ENCODE data around the gene FBXO9.

Gene FBXO9

DNA sequence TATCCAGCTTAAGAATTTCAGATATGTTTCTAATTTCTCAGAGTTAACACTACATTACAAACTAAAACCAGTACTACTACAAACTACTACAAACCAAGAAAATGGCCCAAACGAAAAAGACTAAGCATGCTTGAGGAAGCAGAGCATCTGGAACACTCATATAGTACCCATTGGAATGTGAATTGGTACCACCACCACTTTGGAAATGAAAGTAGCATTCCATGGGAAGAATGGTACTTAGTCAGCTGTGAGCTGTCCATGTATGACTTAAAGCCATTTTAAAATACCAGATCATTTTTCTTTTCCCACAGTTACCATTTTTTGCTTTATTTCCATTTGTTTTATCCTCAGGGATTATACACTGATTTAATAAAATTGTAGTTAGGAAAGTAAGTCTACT, 30.5 kb downstream of the FBXO9 start:
- DNase-seq, result no peak

DNA sequence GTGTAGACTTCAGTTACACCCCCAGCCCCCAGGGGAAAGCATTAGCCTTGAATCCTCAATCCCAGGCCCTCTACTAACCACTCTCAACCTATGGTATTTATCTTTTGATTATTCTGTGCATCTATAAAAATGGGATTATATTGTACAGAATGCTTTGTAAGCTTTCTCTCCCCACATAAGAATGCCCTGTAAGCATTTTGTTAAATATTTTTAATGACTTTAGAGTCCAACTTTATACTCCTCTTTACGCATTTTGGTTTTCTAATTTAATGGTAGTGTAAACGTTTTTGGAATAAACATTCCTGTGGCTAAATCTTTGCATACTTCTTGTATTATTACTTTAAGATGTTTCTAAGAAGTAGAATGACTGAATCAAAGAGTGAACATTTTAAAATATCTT, 35.4 kb downstream of the FBXO9 start:
- no peak for DNase-seq

DNA sequence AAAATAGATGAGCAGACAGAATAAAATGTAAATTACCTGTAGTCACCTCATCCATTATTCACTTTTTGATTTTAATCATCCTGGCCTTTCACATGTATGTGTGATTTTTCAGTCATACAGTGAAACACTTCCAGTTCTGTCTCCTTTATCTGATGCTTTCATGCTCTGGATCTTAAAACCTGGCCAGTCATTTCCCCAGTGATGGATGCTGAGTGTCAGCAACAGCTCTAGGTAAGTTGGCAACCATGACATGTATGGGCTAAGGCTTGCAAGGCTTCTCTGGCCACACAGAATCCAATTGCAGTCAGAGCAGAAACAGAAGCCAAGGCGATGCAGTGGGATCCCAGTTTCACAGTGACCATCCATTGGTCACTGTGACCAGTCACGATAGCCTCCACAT, 35.8 kb downstream of the FBXO9 start:
- DNase-seq, result no peak

DNA sequence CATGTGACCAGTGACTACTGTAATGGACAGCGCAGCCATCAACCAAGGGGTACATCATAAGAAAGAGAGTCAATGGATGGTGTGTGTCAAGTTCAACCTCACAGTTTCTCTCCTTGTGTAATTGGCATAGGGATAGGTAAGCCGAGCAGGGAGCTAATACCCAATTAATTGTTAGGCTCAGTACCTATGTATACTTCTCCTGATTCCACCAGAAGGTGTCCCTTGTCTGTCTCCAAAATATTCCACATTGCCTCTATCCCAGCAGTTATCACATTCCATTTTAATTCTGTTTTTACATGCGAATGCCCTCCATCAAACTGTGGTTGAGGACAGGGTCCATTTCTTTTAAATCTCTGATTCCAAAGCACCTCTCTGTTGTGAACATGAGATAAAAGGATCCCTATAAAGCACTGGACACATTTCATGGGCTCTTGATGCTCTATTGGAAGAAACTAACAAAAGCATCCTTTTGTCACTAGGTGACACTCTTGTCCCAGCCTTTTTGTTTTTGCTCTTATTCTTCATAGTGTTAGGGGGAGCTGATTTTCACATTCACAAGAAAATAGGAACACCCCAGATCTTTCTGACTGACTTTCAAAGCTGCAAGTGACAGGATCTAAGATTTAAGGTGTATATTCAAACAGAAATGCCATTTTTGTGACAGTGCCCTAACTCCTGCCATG, 38.9 kb downstream of the FBXO9 start:
- DNase-seq, result no peak

DNA sequence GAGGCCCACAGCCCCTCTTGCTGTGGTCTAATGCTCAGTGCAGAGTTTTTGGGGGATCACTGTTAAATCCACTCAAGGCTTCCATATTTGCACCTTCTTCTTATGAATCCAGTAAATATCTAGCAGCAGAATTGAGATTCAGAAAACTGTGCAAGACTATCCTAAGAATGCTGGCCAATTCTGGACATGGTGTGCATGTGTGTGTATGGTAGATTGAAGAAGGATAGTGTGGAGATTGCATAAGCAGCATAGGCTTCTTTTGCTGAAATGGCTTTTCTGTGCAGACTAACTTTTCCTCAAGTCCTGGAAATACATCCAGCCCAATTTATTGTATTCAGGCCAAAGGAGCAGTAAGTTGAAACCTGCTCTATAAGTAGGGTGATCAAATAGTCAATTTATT, 39.7 kb downstream of the FBXO9 start:
- DNase-seq, result no peak

DNA sequence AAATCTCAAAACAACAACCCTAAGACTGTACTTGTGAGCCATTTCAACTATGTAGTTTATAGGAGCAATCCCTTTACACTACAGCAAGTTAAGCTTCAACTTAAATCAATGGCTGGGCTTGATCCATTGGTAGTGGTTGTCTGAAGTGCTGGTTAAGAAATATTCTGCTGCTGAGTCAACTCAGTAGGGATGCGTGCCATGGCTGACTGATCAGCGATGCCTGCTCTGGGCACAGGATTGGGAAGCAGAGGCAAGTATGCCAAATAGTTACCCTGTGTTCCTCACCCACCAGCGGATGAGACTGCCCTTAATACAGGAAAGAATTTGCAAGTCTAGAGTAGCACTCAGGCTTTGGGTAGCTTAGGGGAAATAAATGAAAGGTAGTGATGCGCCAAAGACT, 41.9 kb downstream of the FBXO9 start:
- DNase-seq, result no peak

DNA sequence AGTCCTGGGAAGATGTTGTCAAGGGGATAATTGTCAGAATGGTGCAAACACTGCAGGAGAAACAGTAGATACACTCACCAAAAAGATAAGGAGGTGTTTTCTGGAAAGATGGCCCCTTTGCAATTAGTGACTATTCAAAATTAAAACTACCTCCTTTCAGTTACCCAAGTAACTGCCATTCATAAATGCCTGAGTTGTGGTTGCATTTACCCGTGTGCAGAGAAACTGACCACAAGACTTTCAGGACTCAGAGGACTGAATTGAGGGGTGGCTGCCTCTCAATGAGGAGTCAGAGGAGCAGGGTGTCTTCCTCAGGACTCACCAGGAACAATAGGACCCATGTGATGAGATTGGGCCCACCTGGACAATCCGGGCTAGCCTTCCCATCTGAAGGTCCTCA, 44.4 kb downstream of the FBXO9 start:
- no peak for DNase-seq

DNA sequence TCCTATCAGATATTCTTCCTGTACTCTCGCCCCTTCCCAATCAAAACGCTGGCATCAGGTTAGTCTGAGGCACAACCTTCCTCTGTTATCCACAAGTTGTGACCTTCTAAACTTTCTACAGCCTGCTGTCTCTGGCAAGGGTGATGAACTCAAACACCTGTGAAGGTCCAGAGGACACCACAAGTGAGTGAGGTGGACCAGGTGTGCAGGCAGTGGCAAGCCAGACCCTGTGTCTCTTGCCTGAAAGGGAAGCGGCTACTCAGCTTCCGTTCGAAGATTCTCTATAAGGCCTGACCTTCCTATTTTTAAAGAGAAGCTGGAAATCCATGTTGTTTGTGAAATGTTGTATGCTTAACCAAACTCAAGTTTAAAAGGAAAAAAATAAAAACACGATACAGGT, 46.7 kb downstream of the FBXO9 start:
- no peak for DNase-seq

DNA sequence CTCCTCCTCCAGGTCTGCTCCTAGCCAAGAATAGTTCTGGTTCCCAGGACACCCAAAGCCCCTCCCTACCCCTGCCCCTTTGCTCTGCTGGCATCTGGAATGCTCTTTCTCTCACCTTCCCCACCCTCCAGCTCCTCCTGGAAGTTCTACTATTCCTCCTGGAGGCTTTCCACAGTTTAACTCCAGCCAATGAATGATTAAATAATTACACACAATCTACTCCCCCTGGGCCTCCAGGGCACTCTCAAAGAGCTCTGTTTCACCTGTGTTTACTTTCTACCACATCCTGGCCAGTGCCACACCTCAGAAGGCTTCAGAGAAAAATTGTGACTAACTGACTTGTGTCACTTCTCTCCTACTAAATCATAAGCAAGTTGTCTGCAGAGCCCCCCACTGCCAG, 47.2 kb downstream of the FBXO9 start:
- DNase-seq, result no peak

DNA sequence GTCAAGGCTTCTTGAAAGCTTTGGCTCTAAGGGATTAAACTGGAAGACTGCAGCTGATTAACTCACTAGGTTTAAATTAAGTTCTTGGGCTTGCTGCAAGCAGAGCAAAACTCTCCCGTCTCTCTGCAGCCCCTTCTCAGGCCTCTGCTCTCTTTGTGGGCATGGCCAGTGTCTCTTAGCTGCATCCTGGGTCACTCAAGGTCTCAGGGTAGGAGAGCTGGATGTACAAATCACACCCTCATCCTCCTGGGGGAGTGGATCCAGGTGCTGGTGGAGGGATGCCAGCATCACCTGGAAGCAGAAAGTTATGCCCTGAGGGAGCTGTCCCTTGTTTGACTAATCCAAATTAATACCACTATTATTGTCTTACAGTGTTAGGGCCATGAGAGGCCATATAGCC, 47.7 kb downstream of the FBXO9 start:
- DNase-seq, result no peak

DNA sequence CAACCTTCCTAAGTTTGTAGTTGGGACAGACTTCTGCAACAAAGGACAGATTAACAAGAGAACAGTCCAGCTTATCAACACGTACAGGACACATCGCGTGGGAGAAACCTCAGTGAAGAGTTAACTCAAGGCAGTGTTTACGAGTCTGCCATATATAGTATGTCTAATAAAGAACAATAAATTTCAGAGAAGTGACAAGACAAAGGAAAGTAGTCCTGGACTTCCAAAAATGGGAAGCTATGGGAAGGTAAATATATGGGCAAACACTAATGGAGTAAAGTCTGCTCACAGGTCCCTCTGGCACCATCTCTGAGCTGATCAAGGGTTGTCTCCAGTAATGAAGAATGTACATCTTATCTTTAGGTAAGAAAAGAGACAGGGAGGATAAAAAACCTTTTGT, 48.5 kb downstream of the FBXO9 start:
- no peak for DNase-seq

DNA sequence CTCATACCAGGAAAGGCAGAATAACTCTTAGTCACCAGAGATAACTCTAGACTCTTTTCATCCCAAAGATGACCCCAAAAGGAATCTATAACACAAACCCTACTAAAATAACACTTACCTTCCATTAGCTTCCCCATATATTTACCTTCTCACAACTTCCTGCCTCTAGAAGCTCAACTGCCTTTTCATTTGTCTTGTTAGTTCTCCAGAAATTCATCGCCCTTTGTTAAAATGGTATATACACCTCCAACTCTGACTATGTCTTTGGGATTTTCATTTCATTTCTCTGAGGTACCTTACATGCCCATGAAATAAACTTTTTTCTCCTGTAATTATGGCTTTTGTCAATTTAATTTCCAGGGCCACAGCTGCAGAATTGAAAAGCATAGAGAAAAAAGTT, 49.9 kb downstream of the FBXO9 start:
- no peak for DNase-seq

DNA sequence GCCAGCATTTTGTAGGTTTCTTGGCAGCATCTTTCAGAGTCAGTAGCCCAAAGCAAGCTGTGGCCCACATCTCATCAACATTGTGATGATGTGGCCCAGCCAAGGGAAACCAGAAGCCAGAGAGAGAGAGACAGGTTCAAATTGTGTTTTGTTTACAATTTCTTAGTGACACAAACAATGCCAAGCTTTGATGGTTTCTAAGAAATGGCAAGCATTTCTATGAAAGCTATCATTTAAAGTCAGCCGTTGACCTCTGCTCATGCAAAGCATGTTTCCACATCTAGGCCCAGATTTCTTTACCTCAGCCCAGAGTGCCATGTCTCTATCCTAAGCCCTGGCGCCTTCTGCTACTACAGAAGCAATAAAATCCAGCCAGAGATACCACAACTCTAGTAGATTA, 50.5 kb downstream of the FBXO9 start:
- DNase-seq, result no peak

DNA sequence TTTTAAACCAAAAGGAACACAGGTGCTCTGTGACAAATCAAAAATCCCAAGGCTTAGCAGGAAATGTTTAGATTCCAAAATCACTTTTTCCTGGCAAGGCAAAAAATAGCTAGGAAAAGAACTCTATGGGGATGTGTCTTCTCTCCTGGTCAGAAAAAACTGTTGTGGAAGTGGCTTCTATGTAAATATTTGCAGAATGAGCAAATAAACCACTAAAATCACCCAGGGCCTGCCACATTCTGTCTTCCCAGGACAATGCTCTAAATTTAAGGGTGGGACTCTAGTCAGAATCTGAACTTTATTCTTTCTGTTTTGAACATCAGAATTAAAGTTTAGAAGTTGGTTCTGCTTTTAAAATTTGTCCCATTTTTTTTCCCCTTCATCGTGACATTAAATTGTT, 54.1 kb downstream of the FBXO9 start:
- DNase-seq, result no peak

DNA sequence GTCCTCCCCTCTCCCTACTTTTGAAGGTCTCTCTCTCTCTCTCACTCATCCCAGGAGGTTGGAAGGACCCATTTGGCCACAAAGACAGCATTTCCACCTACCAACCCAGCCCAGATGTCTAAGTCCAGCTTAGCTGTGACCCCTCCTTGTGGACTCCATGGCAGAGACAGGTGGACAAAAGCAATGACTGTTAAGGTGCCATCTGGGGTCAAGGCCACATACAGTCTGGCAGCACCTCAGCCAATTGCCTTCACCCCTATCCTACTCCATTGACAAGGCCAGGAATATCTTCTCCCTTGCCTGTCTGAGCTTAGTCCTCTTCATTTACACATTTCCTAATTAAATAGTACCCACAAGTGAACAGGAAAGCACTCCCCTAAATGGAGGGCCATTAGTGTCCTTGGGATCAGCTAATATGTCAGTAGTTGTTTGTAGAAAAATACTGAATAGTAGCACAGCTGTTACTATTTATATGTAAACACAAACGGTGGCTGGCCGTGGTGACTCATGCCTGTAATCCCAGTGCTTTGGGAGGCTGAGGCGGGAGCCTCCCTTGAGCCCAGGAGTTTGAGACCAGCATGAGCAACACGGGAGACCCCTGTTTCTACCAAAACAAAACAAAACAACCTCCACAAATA, 54.7 kb downstream of the FBXO9 start:
- DNase-seq, result no peak

DNA sequence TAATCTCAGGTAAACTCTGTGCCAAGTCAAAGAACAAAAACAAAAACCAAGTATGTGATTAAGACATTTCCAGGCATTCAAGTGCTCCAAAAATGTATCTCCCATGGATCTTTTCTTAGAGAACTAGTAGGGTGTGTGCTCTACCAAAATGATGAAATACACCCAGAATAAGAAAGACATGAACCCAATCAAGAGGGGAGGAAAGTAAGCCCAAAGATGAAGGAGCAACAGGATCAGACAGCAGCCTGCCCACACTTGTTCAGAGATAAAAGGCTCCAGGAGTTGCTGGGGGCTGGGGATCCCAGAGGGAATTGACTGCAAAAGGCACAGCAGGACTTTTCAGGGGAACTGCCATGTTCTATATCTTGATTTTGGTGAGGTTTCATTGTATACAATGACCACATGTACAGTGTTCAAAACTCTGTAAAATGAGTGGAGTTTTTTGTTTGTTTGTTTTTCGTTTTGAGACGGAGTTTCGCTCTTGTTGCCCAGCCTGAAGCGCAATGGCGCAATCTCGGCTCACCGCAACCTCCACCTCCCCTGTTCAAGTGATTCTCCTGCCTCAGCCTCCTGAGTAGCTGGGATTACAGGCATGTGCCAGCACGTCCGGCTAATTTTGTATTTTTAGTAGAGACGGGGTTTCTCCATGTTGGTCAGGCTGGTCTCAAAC, 59.1 kb downstream of the FBXO9 start:
- DNase-seq, result no peak

DNA sequence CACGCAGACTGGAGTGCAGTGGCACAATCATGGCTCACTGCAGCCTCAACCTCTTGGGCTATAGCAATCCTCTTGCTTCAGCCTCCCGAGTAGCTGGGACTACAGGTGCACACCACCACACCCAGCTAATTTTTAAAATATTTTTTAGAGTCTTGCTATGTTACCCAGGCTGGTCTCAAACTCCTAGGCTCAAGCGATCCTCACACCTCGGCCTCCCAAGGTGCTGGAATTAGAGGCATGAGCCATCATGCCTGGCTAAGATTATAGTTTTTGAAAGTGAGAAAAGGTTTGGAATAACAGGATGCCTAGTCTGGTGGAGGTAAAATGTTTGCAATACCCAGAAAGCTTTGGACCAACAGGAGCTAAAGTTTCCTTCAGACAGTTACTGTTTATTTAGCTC, 60.1 kb downstream of the FBXO9 start:
- DNase-seq, result no peak

DNA sequence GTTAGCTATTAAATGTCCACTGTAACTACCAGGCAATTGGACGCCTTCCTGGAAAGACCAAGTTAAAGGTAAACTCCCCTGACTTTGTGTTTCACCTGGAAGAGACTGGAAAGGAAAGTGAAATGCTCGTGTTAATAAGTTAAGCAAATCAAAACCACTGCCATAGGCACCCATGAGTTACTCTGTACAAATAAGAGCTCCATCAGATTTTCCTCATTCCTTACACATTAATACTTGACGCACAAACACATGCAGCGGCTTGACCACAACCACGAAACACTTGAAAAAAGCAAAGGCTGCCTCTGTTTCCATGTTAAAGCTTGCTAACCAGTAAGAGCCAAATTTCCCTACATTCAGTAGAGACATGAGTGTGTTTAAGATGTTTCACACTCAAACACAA, 63.6 kb downstream of the FBXO9 start:
- DNase-seq, result no peak

DNA sequence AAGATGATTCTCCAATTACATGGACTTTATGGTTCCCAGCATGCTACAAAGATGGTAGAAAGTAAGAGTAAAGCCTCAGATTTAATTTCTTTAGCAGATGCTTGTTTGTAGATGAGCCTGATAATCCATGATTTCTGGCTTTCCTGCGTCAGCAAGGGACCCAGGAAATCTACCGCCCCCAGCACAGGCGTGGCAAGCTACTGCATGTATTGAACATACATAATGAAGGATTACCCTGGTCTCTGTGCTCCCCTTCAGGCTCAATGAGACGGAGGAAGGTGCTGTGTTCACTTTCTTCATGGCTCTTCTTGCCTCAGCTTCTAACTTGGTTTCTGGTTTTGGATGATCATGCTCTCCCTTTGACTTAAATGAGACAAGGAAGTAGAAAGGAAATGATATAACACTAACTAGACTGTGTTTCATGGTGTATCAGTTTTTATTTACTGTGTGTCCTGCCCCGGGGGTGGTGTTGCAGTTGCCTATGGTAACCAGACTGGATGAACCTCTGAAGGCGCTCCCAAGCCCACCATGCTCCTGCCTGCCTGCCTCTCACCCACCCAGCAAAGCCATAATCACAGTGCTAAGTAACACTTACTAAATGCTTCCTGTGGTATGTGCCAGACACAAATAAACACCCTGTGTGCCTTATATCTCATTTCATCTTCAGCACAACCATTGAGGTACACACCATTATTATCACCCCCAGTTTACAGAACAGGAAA, 65.5 kb downstream of the FBXO9 start:
- DNase-seq, result no peak

DNA sequence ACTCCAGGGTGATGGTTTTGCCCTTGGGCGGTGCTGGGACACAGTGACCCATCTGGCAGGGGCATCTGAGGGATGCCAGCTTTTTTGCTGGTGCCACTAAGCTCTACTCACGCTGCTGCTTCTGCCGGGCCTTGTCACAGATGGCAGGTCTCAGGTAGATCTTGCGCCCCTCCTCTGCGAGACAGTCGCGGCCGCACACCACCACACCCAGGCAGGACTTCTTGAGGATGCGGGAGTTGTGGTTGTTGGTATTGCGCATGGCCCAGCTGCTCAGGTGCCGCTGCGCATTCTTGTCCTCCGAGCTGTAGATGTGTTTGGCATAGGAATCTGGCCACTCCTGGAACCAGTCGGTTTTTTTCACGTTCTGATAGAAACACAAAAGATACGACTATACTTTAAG, 68.8 kb downstream of the FBXO9 start:
- DNase-seq, result no peak

DNA sequence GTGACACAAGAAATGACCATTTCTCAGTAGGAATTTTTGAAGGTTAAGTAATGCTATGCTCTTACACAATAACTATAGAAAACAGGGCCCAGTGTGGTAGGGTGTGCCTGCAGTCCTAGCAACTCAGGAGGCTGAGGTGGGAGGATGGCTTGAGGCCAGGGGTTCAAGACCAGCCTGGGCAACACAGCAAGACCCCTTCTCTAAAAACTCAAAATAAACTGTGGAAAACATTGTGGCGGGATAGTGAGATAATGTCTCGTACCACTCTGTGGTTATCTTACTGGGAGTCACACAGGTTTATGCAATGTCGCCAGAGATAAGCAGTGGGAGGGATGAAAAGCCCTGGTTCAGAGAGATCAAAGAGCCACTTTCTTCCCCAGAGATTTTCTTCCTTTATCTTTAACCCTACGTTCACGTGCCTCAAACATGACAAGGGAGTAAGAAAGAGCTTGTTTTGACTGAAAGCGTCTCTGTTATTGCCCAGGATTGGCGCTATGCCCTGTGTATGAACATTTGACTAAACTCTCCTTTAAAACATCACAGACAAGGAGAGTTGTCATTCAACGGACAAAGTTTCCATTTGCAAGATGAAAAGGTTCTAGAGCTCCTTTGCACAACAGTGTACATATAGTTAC, 69.5 kb downstream of the FBXO9 start:
- no peak for DNase-seq

DNA sequence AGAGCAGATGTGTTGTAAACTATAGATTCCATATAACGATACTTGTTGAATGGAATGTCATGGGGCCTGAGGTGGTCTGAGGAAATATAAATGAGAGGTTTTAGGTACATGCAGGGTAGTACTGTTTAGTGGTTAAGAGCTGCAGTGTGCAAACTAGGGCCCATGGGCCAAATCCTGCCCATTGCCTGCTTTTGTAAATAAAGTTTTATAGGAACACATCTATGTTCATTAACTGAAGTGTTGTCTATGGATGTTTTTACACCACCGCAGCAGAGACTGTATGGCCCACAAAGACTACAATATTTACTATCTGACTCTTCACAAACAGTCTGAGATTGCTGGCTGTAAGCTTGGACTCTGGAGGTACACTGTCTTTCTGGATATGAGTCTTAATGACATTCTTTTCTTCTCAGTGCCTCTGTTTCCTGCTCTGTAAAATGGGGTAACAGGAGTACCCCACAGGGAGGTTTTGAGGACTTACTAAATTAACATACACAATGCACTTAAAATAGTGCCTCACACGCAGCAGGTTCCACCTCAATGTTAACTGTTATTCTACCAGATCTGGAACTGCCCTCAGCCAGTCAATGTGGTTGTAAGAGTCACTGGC, 70.9 kb downstream of the FBXO9 start:
- no peak for DNase-seq

DNA sequence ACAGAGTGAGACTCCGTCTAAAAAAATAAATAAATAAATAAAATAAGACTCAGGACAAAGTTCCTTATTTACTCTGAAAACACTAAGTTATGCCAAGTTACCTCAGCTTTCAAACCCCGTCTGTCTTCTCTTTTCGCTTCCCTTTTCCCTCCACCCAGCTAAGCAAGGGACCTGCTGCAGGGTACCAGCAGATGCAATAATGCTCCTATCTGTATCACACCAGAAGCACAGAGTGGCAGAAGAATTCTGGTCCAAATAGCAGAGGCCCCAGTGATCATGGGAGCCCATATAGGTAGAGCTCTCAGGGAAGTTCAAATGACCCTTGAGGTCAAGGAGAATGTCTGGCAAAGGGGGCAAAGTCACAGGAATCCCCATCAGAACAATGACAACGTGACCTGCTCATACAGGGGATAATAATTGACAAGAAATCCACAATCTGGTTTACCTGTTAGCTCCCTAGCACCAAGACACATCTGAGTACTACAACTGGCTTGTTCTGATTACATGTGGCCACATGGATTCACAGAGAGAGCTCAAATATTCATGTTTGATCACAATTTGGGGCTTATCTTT, 74.7 kb downstream of the FBXO9 start:
- no peak for DNase-seq
